ENCODE results near the gene ARL3. TPM values are rescaled to one million over a fixed set of nuclear protein-coding genes. Genes with fewer than 3 reads are reported as not detected.

ARL3 gene
- total and polyA plus RNA-seq, 2 experiments from 2014 or later, result 8.5 to 22.6 TPM

- no peak for TF ChIP-seq ZNF462 (CRISPR knock-in tag; IDR thresholded peaks at IDR 0.05)
- no peak for TF ChIP-seq ZNF331 (CRISPR knock-in tag; IDR thresholded peaks at IDR 0.05; ENCODE audit: low read depth)
- TF ChIP-seq CTCF (conservative IDR thresholded peaks at IDR 0.05; ENCODE audit: low read depth in 2 of 2), result no peak
- TF ChIP-seq REST (IDR thresholded peaks at IDR 0.05; ENCODE audit: unreplicated experiment), result no peak
- no peak for TF ChIP-seq ZNF114 (CRISPR knock-in tag; IDR thresholded peaks at IDR 0.05)
Observed at GRCh38 chr10:102762401-102763015, 48.3 kb upstream of the ARL3 start (continued).
